ENCODE data around the gene NDOR1. TPM values are rescaled to one million over a fixed set of nuclear protein-coding genes. Genes with fewer than 3 reads are reported as not detected.

Gene NDOR1
- total RNA-seq, 1 donor from 2014 or later = 2.6 TPM

- no peak for DNase-seq (ENCODE audit: low read depth)
- TF ChIP-seq CTCF (IDR thresholded peaks at IDR 0.05; ENCODE audit: insufficient read depth, low read length, severe bottlenecking) = no peak
- no peak overlapping the region for H3K4me3 ChIP-seq (ENCODE audit: low read depth, low read length)
- peaks cover 6% of the 10 kb centered on the region for H3K27me3 ChIP-seq (ENCODE audit: control insufficient read depth, insufficient read depth, low read length)
- peaks cover 27% of the 10 kb centered on the region for H3K36me3 ChIP-seq (ENCODE audit: control insufficient read depth, insufficient read depth, low read length)
- no peak for FAIRE-seq
Observed at GRCh38 chr9:137179761-137180160, 25.7 kb upstream of the NDOR1 start.

- H3K27me3 ChIP-seq (ENCODE audit: control insufficient read depth, insufficient read depth, low read length) = no peaks in the 10 kb centered on the region
- FAIRE-seq (no peak), DNase-seq (ENCODE audit: low read depth) (no peak)
- H3K36me3 ChIP-seq (ENCODE audit: control insufficient read depth, insufficient read depth, low read length) = peaks cover 31% of the 10 kb centered on the region
- TF ChIP-seq CTCF (IDR thresholded peaks at IDR 0.05; ENCODE audit: insufficient read depth, low read length, severe bottlenecking) = no peak
- no peak overlapping the region for H3K4me3 ChIP-seq (ENCODE audit: low read depth, low read length)
Observed at GRCh38 chr9:137180491-137180890, 25.0 kb upstream of the NDOR1 start.

GRCh38 chr9:137181680-137182079 lies 23.8 kb upstream of the NDOR1 start:
- no peaks in the 10 kb centered on the region for H3K27me3 ChIP-seq (ENCODE audit: control insufficient read depth, insufficient read depth, low read length)
- no peak overlapping the region for H3K4me3 ChIP-seq (ENCODE audit: low read depth, low read length)
- no peak for DNase-seq (ENCODE audit: low read depth)
- FAIRE-seq = no peak
- peaks cover 34% of the 10 kb centered on the region for H3K36me3 ChIP-seq (ENCODE audit: control insufficient read depth, insufficient read depth, low read length)
- TF ChIP-seq CTCF (IDR thresholded peaks at IDR 0.05; ENCODE audit: insufficient read depth, low read length, severe bottlenecking) = no peak

GRCh38 chr9:137182836-137183235 lies 22.7 kb upstream of the NDOR1 start:
- no peak overlapping the region for H3K4me3 ChIP-seq (ENCODE audit: low read depth, low read length)
- FAIRE-seq (no peak), DNase-seq (ENCODE audit: low read depth) (no peak)
- no peaks in the 10 kb centered on the region for H3K27me3 ChIP-seq (ENCODE audit: control insufficient read depth, insufficient read depth, low read length)
- no peak for TF ChIP-seq CTCF (IDR thresholded peaks at IDR 0.05; ENCODE audit: insufficient read depth, low read length, severe bottlenecking)
- peaks cover 38% of the 10 kb centered on the region for H3K36me3 ChIP-seq (ENCODE audit: control insufficient read depth, insufficient read depth, low read length)

GRCh38 chr9:137183980-137184595 lies 21.4 kb upstream of the NDOR1 start:
- Histone ChIP-seq H3K36me3 (ENCODE audit: control insufficient read depth, insufficient read depth, low read length) (peaks cover 38% of the 10 kb centered on the region), H3K27me3 (ENCODE audit: control insufficient read depth, insufficient read depth, low read length) (no peaks in the 10 kb centered on the region), H3K4me3 (ENCODE audit: low read depth, low read length) (no peak overlapping the region)
- FAIRE-seq (no peak), DNase-seq (ENCODE audit: low read depth) (no peak)
- TF ChIP-seq CTCF (IDR thresholded peaks at IDR 0.05; ENCODE audit: insufficient read depth, low read length, severe bottlenecking) = no peak
